ENCODE measurements around the gene MEIS1. TPM values are rescaled to one million over a fixed set of nuclear protein-coding genes. Genes with fewer than 3 reads are reported as not detected.

Gene MEIS1
- total RNA-seq, 1 experiment from 2014 or later, result 0.66 TPM

DNA sequence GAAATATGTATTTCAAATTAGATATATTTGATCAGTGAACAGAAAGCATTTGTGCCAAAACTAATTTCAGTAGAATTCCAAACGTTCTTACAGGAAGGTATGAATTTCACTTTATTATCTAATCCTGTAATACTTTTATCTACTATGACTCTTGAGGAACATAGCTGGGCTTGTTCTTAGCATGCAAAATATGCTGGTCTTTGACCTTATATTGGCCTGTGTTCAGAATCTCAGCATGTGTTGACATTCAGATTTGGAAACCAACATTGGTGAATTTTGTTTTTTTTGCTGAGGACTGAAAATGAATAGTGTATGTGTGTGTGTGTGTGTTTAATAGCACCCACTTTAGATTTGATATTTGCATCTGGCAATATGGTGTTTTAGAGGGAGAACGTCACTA, 112.2 kb downstream of the MEIS1 start:
- H3K4me1 ChIP-seq (ENCODE audit: insufficient read depth, low read length), result peaks cover 7% of the 10 kb centered on the region; the same call in 1 of the 2 replicates
- no peaks in the 10 kb centered on the region for H3K36me3 Mint-ChIP-seq (ENCODE audit: insufficient read depth in 1 of 3, low read depth in 3 of 3)
- no peak overlapping the region for H2BK120ac ChIP-seq (ENCODE audit: low read depth, low read length, poor library complexity, severe bottlenecking)
- no peak overlapping the region for H2AFZ ChIP-seq (ENCODE audit: low read length)
- peaks cover 15% of the 10 kb centered on the region in 2 experiments for H3K4me1 Mint-ChIP-seq
- no CpG with 5 or more reads among the region's 2 CpGs for WGBS (ENCODE audit: extremely low coverage, insufficient read length, low lambda C conversion rate)
- H4K20me1 ChIP-seq (ENCODE audit: control insufficient read depth, insufficient read depth, insufficient read length), result no peaks in the 10 kb centered on the region
- H3K23ac ChIP-seq (ENCODE audit: insufficient read length, low read depth, low read length), result no peak overlapping the region
- H3K27me3 ChIP-seq (ENCODE audit: insufficient read depth, low read length), result no peaks in the 10 kb centered on the region
- no peak overlapping the region for H3K27ac ChIP-seq (ENCODE audit: insufficient read length, low read depth, low read length)
- H3K9ac ChIP-seq (ENCODE audit: extremely low read depth, insufficient read length, low read length), result no peak overlapping the region
- H3K27ac Mint-ChIP-seq, result no peak overlapping the region
- no peaks in the 10 kb centered on the region for H3K79me1 ChIP-seq (ENCODE audit: insufficient read depth, low read depth, low read length, poor library complexity, severe bottlenecking)
- H3K4me2 ChIP-seq (ENCODE audit: insufficient read depth, insufficient read length, low read length), result no peak overlapping the region
- no peak overlapping the region for H4K91ac ChIP-seq (ENCODE audit: insufficient read length, low read depth, low read length)
- no peak overlapping the region for H3K56ac ChIP-seq (ENCODE audit: insufficient read length, low read depth, low read length)
- no peaks in the 10 kb centered on the region for H3K23me2 ChIP-seq (ENCODE audit: insufficient read length, low read depth, low read length, poor library complexity, severe bottlenecking)
- H3K9me3 Mint-ChIP-seq, result no peaks in the 10 kb centered on the region
- H4K8ac ChIP-seq (replicated peaks; ENCODE audit: insufficient read length, low read depth, low read length), result no peak overlapping the region
- no peaks in the 10 kb centered on the region for H3K9me3 ChIP-seq (ENCODE audit: control insufficient read depth, low read depth, low read length)
- no peak for DNase-seq
- H3K18ac ChIP-seq (ENCODE audit: insufficient read length, low read depth, low read length), result no peak overlapping the region
- no peak overlapping the region for H2BK20ac ChIP-seq (ENCODE audit: low read depth, low read length, poor library complexity, severe bottlenecking)
- TF ChIP-seq CTCF (conservative IDR thresholded peaks at IDR 0.05), result no peak
- H3K79me2 ChIP-seq (ENCODE audit: insufficient read depth, low read length), result no peaks in the 10 kb centered on the region
- H3K27me3 Mint-ChIP-seq (ENCODE audit: low read depth), result no peaks in the 10 kb centered on the region
- H3K4ac ChIP-seq (ENCODE audit: low read depth, low read length), result no peak overlapping the region
- no peak overlapping the region for H3T11ph ChIP-seq (ENCODE audit: low read length)
- H2BK12ac ChIP-seq (ENCODE audit: insufficient read length, low read depth, low read length), result no peak overlapping the region
- H2BK5ac ChIP-seq (ENCODE audit: insufficient read length, low read length), result no peak overlapping the region
- H2AK5ac ChIP-seq (ENCODE audit: insufficient read length, low read length), result no peak overlapping the region
- H2BK15ac ChIP-seq (ENCODE audit: low read depth, low read length), result no peak overlapping the region
- no peak overlapping the region for H3K4me3 Mint-ChIP-seq
- no peak overlapping the region for H3K14ac ChIP-seq (ENCODE audit: insufficient read depth, low read length)
- H4K5ac ChIP-seq (ENCODE audit: insufficient read length, low read depth, low read length), result no peak overlapping the region

All from H9 (cell line).